ENCODE data around the gene MID1.

Gene MID1

GRCh38 chrX:10485326-10485725 is 135.1 kb downstream of the MID1 start:
- no peak for DNase-seq (ENCODE audit: low read depth)

- no peak for DNase-seq (ENCODE audit: low read depth)
These were observed 135.6 kb downstream of the MID1 start for GRCh38 chrX:10484683-10485247.

GRCh38 chrX:10483191-10483831 is 137.1 kb downstream of the MID1 start:
- no peak for DNase-seq (ENCODE audit: low read depth)

GRCh38 chrX:10482708-10483107 is 137.7 kb downstream of the MID1 start:
- no peak for DNase-seq (ENCODE audit: low read depth)

GRCh38 chrX:10482261-10482660 is 138.1 kb downstream of the MID1 start:
- no peak for DNase-seq (ENCODE audit: low read depth)

- DNase-seq (ENCODE audit: low read depth): no peak
These were observed 139.5 kb downstream of the MID1 start for GRCh38 chrX:10480861-10481260.

GRCh38 chrX:10479508-10479907 is 140.9 kb downstream of the MID1 start:
- no peak for DNase-seq (ENCODE audit: low read depth)

GRCh38 chrX:10477525-10477924 is 142.9 kb downstream of the MID1 start:
- no peak for DNase-seq (ENCODE audit: low read depth)

GRCh38 chrX:10474913-10475568 is 145.3 kb downstream of the MID1 start:
- no peak for DNase-seq (ENCODE audit: low read depth)

- DNase-seq (ENCODE audit: low read depth): no peak
These were observed 145.9 kb downstream of the MID1 start for GRCh38 chrX:10474510-10474909.

- no peak for DNase-seq (ENCODE audit: low read depth)
These were observed 149.0 kb downstream of the MID1 start for GRCh38 chrX:10471418-10471817.

- DNase-seq (ENCODE audit: low read depth): no peak
These were observed 150.4 kb downstream of the MID1 start for GRCh38 chrX:10470009-10470408.

GRCh38 chrX:10467793-10468192 is 152.6 kb downstream of the MID1 start:
- peak; percentile 58 for DNase-seq (ENCODE audit: low read depth)

- no peak for DNase-seq (ENCODE audit: low read depth)
These were observed 155.1 kb downstream of the MID1 start for GRCh38 chrX:10465254-10465653.

- DNase-seq (ENCODE audit: low read depth): peak; percentile 76
These were observed 163.3 kb downstream of the MID1 start for GRCh38 chrX:10457092-10457491.

GRCh38 chrX:10453945-10454344 is 166.4 kb downstream of the MID1 start:
- no peak for DNase-seq (ENCODE audit: low read depth)

GRCh38 chrX:10450959-10451355 is 169.4 kb downstream of the MID1 start:
- DNase-seq (ENCODE audit: low read depth): peak; percentile 14

- DNase-seq (ENCODE audit: low read depth): peak; percentile 92
These were observed 170.0 kb downstream of the MID1 start for GRCh38 chrX:10450229-10450958.

GRCh38 chrX:10447564-10448214 is 172.7 kb downstream of the MID1 start:
- peak; percentile 23 for DNase-seq (ENCODE audit: low read depth)

GRCh38 chrX:10444204-10444603 is 176.2 kb downstream of the MID1 start:
- no peak for DNase-seq (ENCODE audit: low read depth)

GRCh38 chrX:10441464-10441863 is 178.9 kb downstream of the MID1 start:
- DNase-seq (ENCODE audit: low read depth): no peak

- no peak for DNase-seq (ENCODE audit: low read depth)
These were observed 187.0 kb downstream of the MID1 start for GRCh38 chrX:10433296-10433965.
